HT1080 (cell line): ENCODE data around the gene ISCU. TPM values are rescaled to one million over a fixed set of nuclear protein-coding genes. Genes with fewer than 3 reads are reported as not detected.
A peak's percentile ranks its signal among the peaks of the same experiment; 100 is the strongest.

Experiments used
- DNase-seq: peaks from one replicate; pipeline ENCODE4 v3.0.0-alpha.2; 2015; ENCODE audit warnings: low read depth
- total RNA-seq: library from RNA; depleted of rRNA; stranded (reverse); fragments of >200 nt; shearing (Covaris generic); gene quantifications from 2 replicates; pipeline ENCODE4 v1.2.3, GENCODE V29; 2014

ISCU gene
- total RNA-seq, 1 experiment from 2014 or later: 183 TPM

DNA sequence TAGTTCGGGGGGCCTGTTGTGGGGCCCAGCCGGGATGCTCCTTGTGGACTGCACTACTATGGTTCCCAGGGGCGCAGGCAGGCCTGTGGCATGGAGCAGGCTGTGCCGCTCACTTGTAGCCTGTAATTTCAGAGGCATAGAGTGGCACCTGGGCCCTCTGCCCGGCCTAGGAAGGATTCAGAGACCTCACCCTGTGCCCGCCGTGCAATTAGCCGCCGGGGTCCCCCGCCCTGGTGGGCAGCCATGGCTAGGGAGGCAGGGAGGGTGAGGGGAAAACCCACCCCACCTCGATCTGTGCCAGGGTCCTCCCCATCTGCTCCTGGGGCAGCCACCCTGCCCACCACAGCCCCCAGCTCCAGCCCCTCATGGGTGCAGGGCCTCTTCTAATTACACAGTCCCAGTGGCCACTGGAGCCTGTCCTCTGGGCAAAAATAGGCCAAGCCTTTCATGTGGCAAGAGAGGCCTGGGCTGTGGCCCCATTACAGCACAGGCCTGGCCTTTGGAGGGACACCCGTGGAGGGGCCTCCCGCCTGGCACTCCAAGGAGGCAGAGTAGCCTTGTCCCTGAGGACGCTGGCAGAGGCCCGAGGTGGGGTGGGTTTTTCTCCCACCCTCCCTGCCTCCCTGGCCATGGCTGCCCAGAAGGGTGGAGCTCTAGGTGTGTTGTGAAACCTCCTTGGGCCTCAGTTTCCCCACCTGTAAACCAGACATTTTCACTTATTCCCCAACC lies 40.7 kb downstream of the ISCU start:
- no peak for DNase-seq

DNA sequence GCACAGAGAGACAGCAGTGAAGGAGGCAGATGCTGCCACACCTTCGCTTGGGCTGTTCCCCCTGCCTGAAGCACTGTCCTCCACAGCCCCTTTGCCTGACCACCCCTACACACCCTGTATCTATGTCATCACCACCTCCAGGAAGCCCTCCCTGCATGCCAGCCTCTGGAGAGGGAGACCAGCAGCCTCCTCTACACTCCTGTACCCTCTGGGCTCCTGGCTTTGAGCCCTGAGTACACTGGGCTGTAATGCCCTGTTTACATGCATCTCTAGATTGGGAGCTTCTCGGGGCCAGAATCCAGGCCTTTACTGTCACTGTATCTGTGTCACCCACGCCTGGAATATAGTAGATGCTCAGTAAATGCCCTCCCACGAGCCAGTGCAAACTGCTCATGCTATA lies 41.3 kb downstream of the ISCU start:
- no peak for DNase-seq

DNA sequence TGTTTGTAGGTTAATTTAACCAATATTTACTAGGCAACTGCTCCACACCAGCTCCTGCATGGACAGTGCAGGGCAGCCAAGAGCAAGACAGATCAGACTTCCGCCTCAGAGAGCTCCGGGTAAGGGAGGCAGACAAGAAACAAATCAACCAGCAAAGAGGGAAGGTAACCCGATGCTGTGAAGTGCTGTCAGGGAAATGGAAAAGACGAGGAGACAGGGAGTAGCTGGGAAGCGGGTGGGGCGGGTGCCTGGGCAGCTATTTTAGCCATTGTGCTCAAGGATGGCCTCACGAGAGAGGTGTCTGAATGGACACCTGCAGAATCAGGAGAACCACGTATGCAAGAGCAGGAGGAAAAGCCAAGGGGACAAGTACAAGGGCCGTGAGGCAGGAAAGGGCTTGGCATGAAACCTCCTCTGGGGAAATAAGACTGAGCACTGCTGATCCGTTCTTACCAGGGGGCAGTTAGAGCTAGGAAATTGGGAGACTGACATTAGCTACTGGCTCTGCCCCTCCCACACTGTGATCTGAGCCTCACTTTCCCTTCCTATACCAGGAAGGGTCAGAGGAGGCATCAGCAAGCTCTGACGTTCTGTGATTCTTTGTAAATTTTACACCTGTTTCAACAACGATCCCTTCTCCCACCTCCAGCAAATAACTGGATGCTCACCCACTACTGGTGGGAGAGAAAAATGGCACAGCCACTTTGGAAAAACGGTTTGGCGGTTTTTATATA lies 42.0 kb downstream of the ISCU start:
- no peak for DNase-seq

DNA sequence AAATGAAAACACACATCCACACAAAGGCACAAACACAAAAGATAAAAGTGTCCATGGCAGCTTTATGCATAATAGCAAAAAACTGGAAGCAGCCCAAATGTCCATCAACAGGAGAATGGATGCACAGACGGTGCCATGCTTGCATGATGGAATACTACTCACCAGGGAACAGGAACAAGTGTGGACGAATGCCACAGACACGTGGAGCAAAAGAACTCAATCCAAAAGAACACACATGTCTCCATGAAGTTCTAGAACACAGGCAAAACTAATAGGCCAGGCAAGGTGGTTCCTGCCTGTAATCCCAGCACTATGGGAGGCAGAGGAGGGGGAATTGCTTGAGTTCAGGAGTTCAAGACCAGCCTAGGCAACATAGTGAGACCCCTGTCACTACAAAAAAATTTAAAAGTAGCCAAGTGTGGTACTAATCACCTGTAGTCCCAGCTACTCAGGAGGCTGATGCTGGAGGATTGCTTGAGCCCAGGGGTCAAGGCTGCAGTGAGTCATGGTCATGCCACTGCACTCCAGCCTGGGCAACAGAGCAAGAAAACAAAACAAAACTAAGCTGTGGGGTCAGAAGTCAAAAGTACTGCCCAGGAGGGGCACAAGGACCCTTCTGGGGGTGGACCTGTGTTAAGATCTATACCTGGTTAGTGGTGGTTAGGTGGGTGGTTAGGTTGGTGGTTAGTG lies 42.7 kb downstream of the ISCU start:
- DNase-seq: peak; percentile 43

DNA sequence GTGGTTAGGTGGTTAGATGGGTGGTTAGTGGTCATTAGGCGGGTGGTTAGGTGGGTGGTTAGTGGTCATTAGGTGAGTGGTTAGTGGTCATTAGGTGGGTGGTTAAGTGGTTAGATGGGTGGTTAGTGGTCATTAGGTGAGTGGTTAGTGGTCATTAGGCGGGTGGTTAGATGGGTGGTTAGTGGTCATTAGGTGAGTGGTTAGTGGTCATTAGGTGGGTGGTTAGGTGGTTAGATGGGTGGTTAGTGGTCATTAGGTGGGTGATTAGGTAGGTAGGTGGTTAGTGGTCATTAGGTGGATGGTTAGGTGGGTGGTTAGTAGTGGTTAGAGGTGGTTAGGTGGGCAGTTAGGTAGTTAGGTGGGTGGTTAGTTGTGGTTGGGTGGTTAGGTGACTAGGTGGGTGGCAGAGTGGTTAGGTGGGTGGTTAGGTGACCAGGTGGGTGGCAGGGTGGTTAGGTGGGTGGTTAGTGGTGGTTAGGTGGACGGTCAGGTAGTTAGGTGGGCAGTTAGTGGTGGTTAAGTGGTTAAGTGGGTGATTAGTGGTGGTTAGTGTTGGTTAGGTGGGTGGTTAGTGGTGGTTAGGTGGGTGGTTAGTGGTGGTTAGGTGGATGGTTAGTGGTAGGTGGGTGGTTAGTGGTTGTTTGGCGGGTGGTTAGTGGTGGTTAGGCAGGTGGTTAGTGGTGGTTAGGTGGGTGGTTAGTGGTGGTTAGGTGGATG lies 43.5 kb downstream of the ISCU start:
- no peak for DNase-seq

DNA sequence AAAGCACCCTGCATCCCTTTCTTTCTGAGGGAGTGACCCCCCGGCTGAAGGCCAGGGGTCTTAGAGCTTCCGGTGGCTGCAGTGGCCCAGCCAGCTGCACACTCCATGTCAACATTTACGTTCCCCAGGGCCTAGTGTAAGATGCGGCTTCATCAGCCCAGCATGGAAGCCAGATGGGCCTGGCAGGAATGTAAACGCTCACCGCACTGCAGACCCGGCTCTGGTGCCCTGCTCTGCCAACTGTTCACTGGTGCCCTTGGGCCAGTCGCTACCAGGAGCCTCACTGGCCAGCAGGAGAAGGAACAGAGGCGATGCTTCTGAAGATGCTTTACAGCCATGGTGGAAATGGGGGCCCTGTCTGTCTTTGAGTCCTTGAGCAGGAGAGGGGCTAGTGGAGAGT lies 44.1 kb downstream of the ISCU start:
- DNase-seq: no peak

DNA sequence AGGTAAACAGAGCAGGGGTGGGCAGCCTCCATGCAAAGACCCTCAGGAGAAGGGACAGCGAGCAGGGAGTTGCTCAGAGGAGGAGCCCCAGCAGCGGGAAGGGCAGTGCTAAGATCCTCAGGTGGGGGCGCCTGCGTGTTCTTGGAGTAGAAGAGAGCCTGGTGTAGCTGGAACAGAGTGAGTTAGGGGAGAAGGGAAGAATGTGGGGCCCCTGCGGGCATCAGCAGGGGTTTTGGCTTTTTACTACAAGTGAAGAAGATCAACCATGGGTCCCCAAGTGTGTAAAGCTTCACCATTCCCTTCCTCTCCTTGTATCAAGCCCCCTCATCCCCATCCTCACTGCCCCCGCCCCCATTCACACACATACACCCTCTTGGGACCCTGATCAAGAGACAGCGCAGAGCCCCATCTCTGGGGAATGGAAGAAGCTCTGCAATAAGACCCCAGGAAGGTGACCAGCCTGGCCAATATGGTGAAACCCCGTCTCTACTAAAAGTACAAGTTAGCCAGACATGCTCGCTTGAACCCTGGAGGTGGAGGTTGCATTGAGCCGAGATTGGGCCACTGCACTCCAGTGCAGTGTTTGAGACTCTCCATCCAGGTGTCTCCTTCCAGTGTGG lies 45.7 kb downstream of the ISCU start:
- no peak for DNase-seq

DNA sequence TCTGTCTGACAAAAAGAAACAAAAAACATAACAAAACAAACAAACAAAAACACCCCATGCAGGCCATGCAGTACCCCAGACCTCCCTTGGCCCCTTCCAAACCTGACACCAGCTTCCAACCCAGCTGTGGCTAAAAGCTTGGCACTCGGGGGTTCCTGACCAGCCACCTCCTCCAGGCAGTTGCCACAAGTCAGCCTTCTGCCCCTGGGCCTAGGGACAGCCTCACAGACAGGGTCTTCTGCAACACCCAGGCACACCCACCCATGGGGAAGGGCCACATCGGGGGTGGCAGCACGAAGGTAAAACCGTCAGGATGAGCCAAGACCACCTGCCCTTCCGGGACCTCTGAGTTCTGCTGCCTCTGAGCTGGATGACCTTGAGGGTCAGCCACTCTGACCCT lies 46.2 kb downstream of the ISCU start:
- no peak for DNase-seq

DNA sequence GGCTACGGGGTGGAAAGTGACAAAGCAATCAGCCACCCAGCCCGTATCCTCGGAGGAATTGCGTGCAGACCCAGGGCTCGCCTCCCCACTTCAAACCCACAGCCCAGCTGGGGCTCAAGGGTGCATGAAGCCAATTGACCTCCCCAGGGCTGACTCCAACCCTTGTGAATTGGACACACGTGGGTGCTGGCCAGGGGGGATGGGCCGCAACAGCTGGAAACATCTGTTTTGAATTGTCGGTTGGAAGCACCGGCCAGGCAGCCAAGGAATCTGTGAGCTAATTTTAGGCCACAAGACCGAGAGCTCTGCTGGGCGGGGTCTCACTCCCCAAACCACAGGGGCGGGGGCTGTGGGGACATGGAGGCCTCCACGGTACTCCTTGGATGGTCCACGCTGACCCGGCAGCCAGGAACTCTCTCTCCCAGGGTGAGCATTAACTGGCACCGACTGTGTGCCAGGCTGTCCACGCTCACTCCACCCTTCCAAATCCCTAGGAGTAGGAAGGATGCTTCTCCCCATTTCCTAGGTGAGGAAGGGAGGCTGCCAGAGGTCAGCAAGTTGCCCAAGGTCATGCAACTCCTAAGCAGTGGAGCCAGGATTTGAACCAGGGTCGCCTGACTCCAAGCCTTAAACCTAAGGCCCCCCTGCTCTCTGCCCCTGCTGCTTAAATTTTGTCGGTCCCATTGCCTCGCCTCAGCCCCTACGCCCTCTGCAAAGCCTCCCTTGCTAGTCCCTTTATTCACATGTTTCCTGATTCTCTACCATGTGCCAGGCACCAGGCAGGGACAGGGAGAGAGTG lies 47.3 kb downstream of the ISCU start:
- no peak for DNase-seq

DNA sequence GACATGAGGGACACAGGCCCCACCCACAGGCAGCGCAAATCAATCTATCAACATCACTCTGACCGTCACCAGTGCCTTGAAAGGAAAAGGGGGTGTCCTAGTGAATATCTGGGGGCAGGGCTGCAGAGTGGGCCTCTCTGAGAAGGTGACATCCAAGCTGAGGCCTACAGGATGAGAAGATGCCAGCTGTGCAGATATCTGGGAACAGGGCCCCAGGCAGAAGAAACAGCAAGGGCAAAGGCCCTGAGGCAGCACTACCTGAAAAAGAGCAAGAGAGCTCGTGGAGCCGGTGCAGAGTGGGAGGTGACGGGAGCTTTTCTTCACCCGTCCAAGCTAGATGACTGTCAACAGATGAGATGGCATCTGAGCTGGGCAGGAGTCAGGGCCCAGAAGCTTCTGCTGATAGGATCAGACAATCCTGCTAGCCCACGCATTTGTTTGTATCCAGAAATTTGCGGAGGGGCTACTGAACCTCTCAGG lies 48.0 kb downstream of the ISCU start:
- no peak for DNase-seq

DNA sequence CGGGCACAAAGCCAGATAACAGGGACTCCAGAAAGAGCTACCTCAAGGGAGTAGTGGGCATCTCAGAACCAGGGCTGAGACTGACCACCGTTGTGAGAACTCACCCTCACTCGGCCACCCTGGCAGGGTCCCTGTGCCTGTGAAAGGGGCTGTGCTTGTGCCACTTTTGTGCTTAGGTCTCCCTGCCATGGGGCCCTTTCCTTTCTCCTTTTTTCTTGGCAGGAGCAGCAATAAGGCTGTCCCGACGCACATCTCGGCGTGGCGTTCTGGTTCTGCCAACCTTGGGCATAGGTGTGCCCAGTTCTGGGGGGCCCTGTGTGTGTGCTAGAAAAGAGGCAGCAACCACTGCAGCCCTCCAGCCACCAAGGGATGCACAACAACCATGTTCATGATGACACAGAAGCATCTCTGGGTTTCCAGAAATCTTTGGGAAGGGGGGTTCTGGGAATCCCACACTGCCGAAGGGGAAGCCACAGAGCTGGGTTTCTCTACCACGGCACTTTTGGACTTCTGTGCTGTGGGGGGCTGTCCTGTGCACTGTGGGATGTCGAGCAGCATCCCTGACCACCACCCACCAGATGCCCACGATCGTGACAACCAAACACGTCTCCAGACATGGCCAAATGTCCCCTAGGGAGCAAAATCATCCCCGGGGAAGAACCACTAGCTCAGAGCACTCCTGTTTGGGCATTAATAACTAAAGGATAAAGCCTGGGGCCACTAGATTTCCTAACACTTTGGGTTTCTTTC lies 48.6 kb downstream of the ISCU start:
- no peak for DNase-seq

DNA sequence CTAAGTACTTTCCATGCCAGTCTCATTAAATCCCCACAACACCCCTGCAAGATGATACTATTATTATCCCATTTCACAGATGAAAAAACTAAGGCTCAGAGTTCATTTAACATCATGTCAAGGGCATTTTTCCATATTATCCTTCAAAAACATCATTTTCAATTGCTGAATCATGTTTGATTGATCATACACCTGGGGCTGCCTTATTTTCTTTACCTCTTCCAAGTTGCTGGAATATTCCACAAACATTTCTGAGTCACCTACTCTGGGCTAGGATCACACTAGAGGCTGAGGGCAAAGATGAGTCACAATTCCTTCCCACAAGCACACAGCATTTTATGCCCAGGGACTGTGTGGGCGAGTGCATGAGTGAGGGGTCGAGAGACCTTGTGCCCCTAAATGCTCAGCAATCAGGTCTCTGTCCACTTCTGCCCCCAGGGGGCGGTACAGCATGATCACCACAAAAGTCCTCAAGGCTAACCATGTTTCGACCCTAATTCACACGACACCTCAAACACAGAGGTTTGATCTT lies 49.6 kb downstream of the ISCU start:
- DNase-seq: peak; percentile 92

DNA sequence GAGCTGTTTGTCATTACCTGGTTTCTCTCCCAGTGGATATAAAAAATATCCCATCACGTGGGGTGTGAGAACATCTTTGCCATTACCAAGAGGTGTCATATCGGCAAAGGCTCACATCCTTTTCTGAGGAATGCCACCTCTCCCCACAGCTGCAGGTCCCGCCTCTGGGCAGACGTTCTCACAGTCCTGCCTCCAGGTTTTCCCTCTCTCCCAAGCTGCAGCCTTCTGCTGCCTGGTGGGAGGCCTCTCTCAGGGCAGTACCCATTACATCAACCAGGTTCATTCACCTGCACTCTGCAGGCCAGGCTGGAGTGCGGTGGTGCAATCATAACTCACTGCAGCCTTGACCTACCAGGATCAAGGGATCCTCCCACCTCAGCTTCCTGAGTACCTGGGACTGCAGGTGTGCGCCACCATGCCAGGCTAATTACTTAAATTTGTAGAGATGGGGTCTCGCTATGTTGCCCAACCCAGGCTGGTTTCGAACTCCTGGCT lies 50.4 kb downstream of the ISCU start:
- peak; percentile 38 for DNase-seq

DNA sequence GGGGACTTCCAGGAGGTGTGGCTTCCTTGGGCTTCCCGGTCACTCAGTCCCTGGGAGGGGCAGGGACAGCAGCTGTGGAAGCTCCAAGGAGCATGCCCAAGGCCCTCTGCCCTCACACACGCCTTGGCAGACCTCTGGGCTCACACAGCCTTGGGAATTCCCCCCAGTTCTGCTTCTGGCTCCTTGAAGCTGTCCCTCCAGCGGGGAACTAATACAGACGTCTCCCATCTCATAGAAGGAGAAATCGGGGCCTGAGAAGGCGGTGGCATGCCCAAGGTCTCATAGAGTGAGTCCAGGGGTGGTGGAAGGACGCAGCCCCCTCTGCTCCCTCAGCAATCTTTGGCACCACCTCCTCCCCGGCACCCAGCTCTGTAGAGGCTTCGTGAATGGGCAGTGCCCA lies 51.2 kb downstream of the ISCU start:
- no peak for DNase-seq

DNA sequence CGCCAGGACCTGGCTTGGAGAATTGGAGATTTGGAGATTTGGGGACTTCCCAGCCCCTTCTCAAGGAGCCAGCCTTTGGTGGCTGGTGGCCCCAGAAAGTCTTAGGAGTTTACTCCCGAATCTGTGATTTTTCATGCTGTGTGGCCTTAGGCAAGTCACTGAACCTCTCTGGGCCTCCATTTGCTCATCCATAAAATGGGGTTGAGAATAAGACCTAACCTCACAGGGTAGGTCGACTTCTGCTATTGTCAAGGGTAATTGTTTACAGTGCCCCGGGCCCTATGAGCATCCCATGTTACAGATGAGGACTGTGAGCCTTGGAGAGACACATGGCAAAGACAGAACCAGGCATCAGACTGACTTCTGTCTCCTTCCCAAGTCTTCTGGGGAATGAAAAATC lies 51.6 kb downstream of the ISCU start:
- DNase-seq: no peak

DNA sequence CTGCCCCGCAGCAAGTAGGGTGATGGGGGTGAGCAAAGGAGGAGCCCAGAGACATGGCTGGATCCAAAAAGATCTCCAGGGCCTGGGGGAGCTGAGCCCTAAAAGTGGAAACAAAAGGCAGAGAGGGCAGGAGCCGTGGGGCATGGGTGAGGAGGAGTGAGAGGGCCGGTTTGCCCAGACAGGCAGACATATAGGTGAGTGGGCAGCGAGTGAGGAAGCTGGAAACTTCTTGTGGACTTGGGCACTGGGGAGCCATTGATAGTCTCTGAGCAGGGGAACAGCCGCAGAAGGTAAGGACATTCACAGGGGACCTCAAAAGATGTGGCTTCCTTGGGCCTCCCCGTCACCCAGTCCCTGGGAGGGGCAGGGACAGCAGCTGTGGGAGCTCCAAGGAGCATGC lies 52.2 kb downstream of the ISCU start:
- DNase-seq: no peak

DNA sequence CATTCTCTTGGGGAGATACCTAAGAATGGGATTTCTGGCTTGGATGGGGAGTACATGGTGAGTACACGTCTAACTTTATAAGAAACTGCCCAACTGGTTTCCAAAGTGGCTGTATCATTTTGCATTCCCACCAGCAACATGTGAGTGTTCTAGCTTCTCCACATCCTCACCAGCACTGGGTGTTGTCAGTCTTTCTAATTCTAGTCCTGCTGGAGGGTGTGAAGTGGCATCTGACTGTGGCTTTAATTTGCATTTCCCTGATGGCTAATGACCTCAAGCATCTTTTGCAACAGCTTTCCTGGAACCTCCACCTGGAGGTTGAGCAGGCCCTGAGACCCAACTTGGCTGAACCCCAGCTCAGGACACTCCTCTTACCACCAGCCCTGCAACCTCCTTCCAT lies 53.5 kb downstream of the ISCU start:
- no peak for DNase-seq

DNA sequence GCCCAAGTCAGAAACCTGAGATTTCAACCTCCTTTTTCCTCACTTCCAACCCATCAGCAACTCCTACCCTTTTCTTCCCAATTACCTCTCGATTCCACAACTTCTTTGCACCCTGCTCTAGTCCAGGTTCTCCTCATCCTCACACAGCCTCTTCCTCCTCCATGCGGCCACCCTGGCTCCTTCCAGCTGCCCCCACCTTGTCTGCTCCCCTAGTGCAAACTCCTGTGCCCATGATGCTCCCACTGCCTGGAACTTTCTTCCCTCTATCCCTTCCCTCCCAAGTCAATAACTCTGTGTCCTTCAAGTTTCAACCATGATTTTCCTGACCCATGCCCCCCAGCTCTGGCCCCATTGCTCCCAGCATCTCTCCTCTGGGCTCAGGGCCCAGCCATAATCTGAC lies 54.0 kb downstream of the ISCU start:
- DNase-seq: no peak
